ENCODE results near the gene CMC2.

Gene CMC2

DNA sequence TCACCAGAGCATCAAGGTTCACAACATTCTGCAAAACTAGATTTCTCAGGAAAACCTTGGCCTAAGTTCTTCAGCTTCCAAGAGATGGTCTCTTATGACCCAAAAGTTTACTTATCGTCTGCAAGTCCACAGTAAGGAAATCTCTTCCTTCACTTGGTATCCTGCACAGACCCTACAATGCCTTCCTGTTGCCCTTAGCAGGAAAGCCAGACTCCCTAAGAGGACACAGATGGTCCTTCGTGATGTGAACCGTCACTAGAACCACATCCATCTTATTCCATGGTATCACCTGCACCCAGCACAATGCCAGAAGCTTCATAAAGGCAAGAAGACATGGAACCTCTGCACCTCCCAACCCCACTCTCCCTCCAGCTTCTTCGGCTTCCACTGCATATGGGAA is 34.1 kb downstream of the CMC2 start:
- no peak for DNase-seq

DNA sequence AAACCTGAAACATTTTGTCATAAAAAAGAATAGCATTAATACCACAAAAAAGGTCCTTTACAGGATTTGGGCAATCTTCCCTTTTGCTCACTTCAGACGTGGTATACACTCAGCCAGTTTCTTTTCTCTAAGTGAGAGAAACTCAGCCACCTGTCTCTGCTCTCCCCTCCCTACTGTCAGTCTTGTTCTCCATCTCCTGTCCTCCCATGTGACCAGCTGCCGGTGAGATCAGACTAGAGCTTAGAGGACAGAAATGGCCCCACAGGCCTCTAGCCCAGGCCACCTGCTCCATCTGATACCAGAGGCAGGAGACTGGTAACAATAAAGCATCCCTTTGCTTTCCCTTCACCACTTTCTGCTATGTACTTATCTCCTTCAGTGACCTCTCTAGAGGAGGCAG is 34.9 kb downstream of the CMC2 start:
- no peak for DNase-seq

DNA sequence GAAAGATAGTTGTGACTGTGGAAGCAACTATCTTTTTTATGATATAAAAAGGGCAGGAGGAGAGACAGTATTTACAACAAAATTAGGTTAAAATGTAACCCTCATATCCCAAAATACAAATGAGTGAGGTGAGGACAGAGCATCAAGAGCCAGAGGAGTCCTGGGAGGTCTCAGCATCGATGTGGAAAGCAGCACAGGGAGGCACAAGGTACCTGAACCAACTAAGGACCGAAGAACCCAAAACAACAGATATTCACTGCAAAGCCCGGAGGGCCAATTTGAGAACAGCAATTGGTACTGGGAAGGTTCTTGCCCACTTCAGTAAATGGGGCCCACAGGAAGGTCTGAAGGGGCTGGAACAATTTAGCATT is 37.6 kb downstream of the CMC2 start:
- DNase-seq = no peak

GRCh38 chr16:80968386-80969113 is 38.1 kb downstream of the CMC2 start:
- DNase-seq = no peak

GRCh38 chr16:80966617-80967016 is 40.1 kb downstream of the CMC2 start:
- no peak for DNase-seq

GRCh38 chr16:80964351-80964750 is 42.3 kb downstream of the CMC2 start:
- DNase-seq = no peak

DNA sequence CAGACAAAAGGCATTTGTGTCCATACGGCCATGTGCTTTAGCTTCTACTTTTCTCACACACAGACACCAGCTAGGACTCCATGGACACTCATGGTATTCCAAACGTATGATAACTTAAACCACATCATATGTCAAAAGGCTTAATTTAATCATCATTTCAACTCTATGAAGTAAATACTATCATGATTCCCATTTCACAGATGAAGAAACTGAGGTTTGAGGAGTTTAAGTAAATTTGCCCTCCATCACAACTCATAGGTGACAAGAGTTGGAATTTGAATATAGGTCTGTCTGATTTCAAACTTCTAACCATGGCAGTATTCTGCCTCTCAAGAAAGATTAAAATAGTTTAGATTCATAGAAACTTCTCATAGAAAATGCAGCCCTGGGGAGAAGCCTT is 43.8 kb downstream of the CMC2 start:
- no peak for DNase-seq

- DNase-seq = no peak
Observed at GRCh38 chr16:80958284-80958683, 48.4 kb downstream of the CMC2 start.

DNA sequence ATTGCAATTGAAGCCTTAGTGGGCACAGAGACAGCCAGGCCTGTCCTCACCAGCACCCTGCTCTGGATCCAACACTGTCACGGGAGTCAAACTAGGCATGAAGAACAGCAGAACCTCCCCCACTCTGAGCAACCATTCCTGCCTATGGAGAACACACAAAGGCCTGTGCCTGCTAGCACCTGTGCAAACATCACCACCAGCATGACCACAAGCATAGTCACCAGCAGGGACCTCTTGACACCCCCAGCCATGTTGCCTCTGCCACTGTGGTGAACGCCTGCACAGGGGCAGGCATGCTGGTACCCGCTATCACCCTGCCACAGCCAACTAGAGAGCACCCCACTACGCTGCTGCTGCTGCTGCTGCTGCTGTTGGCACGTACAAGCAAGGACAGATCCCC is 51.7 kb downstream of the CMC2 start:
- DNase-seq = peak in 2 of 3 experiments; percentile 11 to 60

DNA sequence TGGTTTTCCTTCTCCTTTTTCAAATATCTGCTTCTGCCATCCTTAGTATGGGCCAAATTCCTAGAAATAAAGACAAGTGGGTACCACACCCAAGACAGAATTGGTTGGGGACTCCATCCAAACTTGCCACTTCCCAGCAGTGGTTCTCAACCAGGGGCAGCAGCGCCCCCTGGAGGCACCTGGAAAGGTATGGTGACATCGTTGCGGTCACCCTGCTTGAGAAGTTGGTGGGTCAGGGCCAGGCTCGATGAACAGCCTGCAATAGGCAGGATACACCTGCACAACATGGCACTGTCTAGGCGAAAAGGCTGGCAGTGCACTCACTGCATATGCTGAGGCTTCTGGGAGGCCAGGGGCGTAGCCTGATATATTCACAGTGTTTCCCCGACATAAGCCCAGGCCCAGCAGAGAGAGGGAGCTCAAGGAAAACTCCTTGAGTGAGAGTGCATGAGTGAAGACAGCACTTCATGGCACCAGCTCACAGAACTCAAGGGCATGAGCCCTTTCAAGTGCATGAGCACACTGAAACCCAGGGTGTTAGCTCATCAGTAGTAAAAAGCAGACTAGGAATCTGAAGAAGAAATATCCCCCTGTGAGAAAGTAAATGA is 57.7 kb downstream of the CMC2 start:
- DNase-seq = no peak

- DNase-seq = no peak
Observed at GRCh38 chr16:80947708-80948625, 58.7 kb downstream of the CMC2 start.

DNA sequence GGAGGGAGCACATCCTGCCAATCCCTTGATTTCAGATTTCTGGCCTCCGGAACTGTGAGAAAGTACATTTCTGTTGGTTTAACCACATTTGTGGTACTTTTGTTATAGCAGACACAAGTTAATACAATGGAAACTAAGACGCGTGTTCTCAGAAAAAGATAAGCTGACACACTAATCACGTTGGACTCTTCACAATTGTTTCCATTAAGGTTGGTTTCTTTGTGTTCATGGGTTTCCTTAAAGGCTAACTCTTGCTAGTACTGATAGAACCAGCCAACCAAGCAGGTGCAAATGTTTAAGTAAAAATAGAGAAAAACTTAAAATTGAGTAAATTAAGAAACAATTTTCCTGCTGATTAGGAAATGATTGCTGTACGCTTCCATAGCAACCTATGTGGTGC is 59.4 kb downstream of the CMC2 start:
- DNase-seq = no peak

GRCh38 chr16:80946481-80946880 is 60.2 kb downstream of the CMC2 start:
- DNase-seq = no peak

GRCh38 chr16:80940069-80940856 is 66.4 kb downstream of the CMC2 start:
- DNase-seq = no peak

- DNase-seq = no peak
Observed at GRCh38 chr16:80938879-80939260, 67.8 kb downstream of the CMC2 start.

DNA sequence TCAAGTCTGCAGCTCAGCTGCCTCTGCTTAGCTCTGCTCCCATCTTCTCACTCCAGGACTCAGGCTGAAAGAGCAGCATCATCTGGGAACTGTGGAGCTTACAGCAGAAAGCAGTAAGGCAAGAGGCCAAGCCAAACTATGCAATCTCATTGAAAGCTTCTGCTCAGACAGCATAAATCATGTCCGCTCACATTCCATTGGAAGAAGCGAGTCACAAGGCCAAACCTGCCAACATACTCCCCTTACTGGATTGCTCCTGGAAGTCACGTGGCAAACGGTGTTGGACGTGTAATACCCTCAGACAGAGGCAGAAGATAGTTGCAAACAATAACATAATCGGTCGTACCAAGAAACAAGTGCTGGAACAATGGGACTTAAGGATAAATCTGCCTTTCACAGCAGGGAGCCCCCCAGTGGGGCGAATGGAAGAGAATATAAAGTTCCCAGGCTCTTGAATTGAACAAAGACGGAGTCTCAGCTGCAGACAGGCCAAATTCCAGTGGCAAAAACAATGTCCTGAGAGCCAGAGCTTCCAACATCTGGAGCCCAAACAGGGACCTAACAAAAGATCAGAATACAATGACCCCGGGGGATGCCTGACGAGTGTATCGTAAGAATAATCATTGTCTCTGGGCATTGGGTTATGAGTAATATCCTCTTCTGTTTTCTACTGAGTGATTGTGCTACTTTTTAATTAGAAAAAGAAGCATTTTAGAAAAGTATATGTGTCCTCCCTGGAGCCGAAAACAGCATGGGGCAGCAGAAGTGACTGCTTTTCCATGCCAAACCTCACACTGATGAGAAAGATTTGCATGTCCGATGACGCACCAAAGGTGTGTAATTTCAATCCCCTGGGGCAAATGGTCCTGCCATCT is 68.4 kb downstream of the CMC2 start:
- no peak for DNase-seq

DNA sequence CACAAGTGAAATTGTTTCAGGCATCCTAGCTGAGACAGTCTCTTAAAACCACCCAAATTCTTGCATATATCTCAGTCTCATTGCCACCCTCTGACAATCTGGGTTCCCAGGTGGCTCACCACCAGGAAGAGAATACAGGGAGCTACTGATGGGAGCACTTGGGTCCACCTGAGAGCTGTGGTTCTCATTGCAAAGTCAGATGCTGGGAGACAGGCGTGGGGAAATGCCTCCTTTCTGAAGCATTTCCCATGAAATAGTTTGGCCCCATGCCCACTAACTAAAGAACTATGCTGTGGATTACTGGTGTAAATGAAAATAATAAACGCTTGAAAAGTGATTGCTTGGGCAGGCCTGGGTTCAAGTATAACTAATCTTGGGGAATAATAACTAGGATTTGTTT is 70.3 kb downstream of the CMC2 start:
- DNase-seq = no peak

GRCh38 chr16:80935691-80936090 is 71.0 kb downstream of the CMC2 start:
- DNase-seq = no peak

GRCh38 chr16:80932708-80933095 is 74.0 kb downstream of the CMC2 start:
- peak in 2 of 3 experiments; percentile 70 to 79 for DNase-seq

GRCh38 chr16:80931801-80932707 is 74.6 kb downstream of the CMC2 start:
- peak in 2 of 3 experiments; percentile 79 to 80 for DNase-seq
